Colon (tissue), 2 donors: ENCODE data around the gene SSX2IP.
"Not testable (repeated sequence)": the region's sequence is repeated elsewhere in the genome, so short reads cannot be mapped to it uniquely, and the experiment has no call there.

ENCODE experiments used
- FAIRE-seq: peaks from 2 replicates; lab custom pipeline; 2012; peaks lifted over from hg19 to GRCh38; lab: Jason Lieb, UNC
- donor health status: control.
- donor health status: control.

The SSX2IP gene

DNA sequence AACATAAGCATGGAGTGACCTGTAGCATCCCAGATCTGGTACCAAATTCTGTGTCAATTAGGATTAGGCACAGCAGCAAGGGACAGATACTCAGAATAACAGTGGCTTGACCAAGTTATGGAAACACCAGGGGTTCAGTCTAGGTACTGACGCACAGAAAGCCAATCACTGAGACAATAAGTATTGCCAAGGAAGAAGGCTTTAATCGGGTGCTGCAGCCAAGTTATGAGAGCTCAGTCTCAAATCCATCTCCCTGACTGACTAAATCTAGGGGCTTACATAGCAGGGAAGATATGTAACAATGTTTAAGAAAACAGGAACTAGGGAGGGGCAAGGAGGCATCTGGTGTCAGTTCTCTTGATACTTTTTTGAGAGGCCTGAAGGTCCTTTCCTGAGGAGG, 76.4 kb downstream of the SSX2IP start:
- no peak for FAIRE-seq

DNA sequence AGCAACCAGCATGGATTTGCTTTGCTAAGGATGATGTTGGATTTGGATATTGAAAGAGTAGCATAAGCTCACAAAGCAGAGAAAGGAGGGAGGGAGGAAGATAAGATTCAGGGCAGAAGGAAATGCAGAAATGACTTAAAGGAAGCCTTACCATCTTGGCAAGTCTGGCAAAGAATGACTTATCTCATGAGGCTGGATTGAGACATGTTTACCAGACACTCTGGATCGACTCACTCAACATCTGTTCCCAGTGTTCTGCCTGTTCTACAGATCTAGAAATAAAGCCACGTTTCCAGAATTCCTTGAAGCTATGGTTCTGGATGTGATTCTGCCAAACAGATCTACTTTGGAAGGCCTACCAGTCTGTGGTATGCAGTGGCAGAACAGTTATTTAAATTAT, 77.2 kb downstream of the SSX2IP start:
- FAIRE-seq, result no peak

DNA sequence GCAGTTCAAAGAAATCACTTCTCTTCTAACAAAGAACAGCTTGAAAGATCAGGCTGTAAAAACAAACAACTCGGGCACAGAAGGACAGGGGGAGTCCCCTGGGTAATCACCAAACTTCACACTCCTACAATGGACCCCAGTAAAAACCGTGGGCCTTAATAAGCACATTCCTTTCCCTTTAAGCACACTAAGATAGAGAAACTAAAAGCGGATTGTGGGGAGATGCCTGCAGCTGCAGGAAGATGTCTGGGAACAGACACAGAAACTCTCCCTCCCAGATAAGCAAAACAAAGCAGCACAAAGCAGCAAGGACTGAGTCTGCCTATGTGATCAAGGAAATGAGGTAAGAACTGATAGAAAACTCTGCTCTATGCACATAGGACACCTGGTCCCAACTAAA, 78.5 kb downstream of the SSX2IP start:
- no peak for FAIRE-seq

DNA sequence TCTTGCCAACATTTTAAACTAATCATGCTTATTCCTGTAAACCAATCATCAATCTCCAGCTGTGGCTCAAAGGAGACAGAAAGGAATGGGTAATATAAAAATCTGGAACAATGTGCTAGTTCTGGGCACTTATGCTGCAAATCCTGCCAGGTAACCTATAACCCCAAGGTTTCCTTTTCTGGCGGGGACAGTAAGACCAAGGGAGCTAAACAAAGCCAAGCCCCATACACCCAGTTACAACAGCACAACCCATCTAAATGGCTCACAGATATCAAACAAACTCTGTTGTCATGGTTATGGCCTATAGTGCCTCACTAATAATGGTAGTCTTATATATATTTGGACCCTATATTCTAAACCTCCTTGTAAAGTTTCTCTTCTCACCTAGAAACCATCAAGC, 79.2 kb downstream of the SSX2IP start:
- no peak for FAIRE-seq

DNA sequence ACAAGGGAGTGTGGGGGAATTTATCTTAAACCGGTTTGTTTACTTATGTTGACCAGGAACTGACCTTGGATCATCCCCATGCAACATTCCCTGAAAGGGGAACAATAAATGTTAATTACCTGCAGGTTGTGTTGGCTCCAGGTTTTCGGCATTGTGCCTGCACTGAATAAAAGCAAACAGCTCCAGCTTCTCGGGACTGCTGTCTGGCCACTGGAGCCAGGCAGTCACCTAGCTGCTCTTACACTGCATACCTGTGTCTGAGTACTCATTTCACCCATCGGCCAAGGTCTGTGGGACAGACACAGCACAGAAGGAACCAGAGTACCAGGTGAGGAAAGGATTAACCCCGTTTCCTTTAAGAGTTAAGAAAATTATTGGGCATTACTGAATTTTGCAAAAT, 83.3 kb downstream of the SSX2IP start:
- no peak for FAIRE-seq

DNA sequence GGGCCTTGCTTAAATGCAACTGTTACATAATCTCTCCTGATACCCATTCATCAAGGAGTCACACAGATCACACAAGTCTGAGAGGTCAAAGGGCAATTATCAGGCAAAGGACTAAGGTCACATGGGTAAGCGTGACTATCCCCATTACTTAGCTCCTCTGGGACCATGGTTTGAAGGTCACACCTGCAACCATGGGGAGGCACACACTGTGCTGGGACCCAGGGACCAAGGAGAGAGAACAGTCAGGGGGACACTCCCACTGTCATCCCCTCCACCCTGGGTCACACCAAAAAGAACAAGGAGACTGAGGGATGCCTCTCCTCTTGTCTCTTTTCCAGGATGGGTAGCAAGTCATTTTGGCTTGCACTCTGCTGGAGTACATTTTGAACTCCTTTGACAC, 85.1 kb downstream of the SSX2IP start:
- no peak for FAIRE-seq

DNA sequence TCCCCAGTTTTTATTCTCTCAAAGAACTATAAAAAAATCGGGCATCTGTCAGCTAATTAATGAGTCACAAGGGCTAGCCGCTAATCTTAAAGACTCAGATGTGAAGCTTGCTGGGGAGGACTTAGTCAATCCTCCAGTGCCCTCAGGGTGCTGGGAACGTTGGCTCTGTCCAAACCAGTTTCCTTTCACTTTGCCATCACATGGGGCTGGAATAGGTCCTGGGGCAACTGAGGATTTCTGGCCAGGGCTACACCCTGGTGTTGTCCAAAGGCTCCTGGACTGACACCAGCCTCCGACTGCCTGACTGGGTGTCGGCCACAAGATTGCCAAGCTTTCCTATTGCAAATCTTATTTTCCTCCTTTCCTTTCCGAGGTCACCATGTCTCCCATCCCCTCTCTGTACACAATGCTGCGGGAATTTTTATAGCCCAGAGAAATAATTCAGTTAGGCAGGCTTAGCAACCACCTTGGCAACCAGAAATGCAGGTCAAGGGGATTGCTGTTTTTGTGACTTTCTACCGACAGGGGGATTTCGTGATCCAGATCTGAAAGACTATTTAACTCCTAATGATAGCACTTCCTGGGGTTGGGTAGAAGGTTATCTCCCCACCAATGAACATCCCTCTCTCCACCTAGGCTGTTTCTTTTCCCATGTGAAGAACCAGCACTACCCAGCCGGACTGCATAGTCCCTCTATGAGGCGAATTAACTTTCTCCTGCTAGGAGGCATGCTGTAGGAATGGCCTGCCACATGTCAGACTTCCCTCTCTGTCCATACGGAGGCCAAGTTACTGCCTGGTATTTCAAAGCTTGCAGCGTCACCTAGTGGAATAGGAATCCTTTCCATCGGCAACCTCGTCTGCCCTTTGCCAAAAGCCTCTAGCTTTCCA, 86.1 kb downstream of the SSX2IP start:
- no peak for FAIRE-seq

DNA sequence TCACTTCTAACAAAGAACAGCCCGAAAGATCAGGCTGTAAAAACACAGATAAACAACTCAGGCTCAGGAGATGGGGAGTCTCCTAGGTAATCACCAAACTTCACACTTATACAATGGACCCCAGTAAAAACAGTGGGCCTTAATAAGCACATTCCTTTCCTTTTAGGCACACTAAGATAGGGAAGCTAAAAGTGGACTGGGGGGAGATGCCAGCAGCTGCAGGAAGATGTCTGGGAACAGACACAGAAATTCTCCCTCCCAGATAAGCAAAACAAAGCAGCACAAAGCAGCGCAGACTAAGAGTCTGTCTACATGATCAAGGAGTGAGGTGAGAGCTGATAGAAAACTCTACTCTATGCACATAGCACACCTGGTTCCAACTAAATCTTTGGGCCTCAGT, 87.0 kb downstream of the SSX2IP start:
- FAIRE-seq, result no peak

DNA sequence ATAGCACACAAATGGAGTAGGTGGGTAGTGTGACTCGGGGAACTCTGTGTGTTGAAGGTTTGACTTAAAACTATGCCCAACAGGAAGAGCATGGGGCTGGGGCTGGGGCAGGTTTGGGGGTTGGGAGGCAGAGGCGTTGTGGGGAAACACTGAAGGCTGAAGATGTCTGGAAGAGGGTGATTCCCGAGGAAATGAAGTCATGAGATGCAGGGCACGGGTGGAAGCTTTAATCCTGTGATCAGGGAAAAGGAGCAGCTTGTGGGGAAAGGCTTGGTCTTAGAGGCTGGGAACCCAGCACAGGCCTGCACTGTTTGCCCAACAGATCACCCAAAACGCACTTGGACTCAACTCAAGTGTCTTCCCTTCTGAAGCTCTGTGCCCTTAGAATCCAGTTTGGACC, 89.5 kb downstream of the SSX2IP start:
- FAIRE-seq, result no peak

DNA sequence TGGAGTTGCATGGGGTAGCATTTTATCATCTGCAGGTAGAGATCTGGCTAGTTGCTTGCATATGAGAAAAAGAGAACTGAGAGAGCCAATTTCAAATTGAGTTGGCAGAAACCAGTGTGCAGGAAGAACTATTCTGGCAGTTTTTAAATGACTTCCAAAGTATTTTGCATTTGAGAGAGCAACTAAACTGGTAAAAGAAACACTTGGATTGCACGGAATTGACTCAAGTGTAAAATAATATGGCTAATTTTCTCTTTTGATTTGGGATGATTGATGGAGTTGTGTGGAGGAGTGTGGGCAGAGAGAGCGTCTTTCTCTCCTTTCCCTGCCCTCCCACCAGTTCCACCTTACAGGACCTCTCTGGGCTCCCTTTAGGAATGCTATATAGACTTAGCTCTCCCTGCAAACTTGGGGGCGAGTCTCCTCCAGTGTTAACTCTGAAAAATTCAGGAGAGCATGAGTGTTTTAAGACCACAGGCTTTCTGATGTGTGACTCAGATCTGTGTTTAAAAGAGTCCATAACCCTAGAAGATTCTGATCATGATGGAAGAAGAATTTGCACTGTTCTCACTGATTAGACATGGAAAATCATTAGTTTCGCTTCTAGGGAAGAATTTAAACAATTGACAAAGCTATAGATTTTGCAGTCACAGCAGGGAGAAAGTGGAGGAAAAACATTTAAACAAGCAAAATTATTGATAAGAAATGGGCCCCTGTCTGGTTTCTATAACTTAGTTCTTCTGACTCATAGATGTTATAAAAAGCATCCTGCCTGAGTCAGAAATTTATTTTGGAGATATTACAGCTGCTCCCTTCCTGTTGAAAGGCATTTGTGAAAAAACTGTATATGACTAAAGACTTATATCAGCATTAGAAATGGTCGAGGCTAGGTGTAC, 91.2 kb downstream of the SSX2IP start:
- FAIRE-seq, result no peak

DNA sequence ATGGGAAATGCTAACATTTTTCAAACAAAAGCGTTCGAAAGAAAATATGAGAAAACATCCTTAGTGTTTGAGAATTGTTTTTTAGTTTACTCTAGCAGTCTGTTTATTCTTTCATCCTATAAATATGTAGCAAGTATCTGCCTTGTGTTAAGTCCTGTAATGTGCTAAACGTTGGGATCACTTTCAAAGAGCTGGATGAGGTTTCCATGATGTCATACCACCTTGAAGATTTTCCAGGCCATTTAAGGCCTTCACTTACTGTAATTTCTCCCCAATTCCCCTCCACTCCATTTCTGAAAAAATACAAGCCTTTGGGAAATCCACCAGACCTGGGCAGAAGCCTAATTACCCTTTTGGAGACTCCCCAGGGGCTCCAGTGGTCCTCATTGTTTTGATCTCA, 91.8 kb downstream of the SSX2IP start:
- no peak for FAIRE-seq

DNA sequence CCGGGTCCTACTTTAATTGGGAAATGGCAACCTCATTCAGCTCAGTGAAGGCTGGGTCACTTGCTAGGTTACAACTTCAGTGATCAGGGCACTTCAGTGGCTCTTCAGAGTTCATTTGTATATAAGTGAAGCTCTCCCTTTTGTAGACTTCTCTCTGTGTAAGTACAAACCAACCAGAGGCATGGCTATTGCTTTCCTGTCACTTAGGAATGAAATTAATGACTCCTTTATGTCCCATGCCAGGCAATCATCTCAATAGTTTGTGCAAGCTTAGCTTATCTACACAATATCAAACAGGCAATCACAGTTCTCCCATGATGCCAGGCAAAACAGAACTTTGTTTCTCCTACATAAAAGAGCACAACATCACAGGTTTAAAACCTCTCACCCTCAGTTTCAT, 93.2 kb downstream of the SSX2IP start:
- no peak for FAIRE-seq

DNA sequence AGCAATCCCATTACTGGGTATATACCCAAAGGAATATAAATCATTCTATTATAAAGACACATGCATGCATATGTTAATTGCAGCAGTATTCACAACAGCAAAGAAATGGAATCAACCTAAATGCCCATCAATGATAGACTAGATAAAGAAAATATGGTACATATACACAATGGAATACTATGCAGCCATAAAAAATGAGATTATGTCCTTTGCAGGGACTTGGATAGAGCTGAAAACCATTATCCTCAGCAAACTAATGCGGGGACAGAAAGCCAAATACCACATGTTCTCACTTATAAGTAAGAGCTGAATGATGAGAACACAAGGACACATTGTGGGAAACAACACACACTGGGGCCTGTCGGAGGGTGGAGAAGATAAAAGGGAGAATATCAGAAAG, 95.3 kb downstream of the SSX2IP start:
- FAIRE-seq, result not testable (repeated sequence)
